Measurements from ENCODE around the gene CARMIL1.

Gene CARMIL1

GRCh38 chr6:25458485-25458884 is 179.3 kb downstream of the CARMIL1 start:
- Histone ChIP-seq H3K4me3 (ENCODE audit: low read depth, low read length) (no peak overlapping the region), H3K27me3 (ENCODE audit: control insufficient read depth, insufficient read depth, low read length) (no peaks in the 10 kb centered on the region), H3K9ac (ENCODE audit: low read depth, low read length) (no peak overlapping the region), H3K4me1 (ENCODE audit: control insufficient read depth, insufficient read depth, low read length) (peaks cover 13% of the 10 kb centered on the region), H3K9me3 (ENCODE audit: control insufficient read depth, insufficient read depth, low read length) (no peaks in the 10 kb centered on the region), H3K36me3 (ENCODE audit: control insufficient read depth, insufficient read depth, low read length) (no peaks in the 10 kb centered on the region)

- Histone ChIP-seq H3K9ac (ENCODE audit: low read depth, low read length) (no peak overlapping the region), H3K4me3 (ENCODE audit: low read depth, low read length) (no peak overlapping the region)
Measured at GRCh38 chr6:25462235-25462897, 183.2 kb downstream of the CARMIL1 start.

GRCh38 chr6:25463441-25463840 is 184.3 kb downstream of the CARMIL1 start:
- peaks cover 13% of the 10 kb centered on the region for H3K4me1 ChIP-seq (ENCODE audit: control insufficient read depth, insufficient read depth, low read length)
- no peaks in the 10 kb centered on the region for H3K27me3 ChIP-seq (ENCODE audit: control insufficient read depth, insufficient read depth, low read length)
- no peak overlapping the region for H3K9ac ChIP-seq (ENCODE audit: low read depth, low read length)
- H3K9me3 ChIP-seq (ENCODE audit: control insufficient read depth, insufficient read depth, low read length) = no peaks in the 10 kb centered on the region
- H3K4me3 ChIP-seq (ENCODE audit: low read depth, low read length) = no peak overlapping the region
- H3K36me3 ChIP-seq (ENCODE audit: control insufficient read depth, insufficient read depth, low read length) = no peaks in the 10 kb centered on the region

More at GRCh38 chr6:25462235-25462897, 183.2 kb downstream of the CARMIL1 start:
- Histone ChIP-seq H3K4me1 (ENCODE audit: control insufficient read depth, insufficient read depth, low read length) (peaks cover 13% of the 10 kb centered on the region), H3K9me3 (ENCODE audit: control insufficient read depth, insufficient read depth, low read length) (no peaks in the 10 kb centered on the region), H3K27me3 (ENCODE audit: control insufficient read depth, insufficient read depth, low read length) (no peaks in the 10 kb centered on the region), H3K36me3 (ENCODE audit: control insufficient read depth, insufficient read depth, low read length) (no peaks in the 10 kb centered on the region)

GRCh38 chr6:25464225-25464624 is 185.1 kb downstream of the CARMIL1 start:
- Histone ChIP-seq H3K27me3 (ENCODE audit: control insufficient read depth, insufficient read depth, low read length) (no peaks in the 10 kb centered on the region), H3K36me3 (ENCODE audit: control insufficient read depth, insufficient read depth, low read length) (no peaks in the 10 kb centered on the region), H3K4me3 (ENCODE audit: low read depth, low read length) (no peak overlapping the region), H3K4me1 (ENCODE audit: control insufficient read depth, insufficient read depth, low read length) (peaks cover 13% of the 10 kb centered on the region), H3K9me3 (ENCODE audit: control insufficient read depth, insufficient read depth, low read length) (no peaks in the 10 kb centered on the region), H3K9ac (ENCODE audit: low read depth, low read length) (no peak overlapping the region)

GRCh38 chr6:25465941-25466340 is 186.8 kb downstream of the CARMIL1 start:
- Histone ChIP-seq H3K9me3 (ENCODE audit: control insufficient read depth, insufficient read depth, low read length) (no peaks in the 10 kb centered on the region), H3K9ac (ENCODE audit: low read depth, low read length) (no peak overlapping the region), H3K27me3 (ENCODE audit: control insufficient read depth, insufficient read depth, low read length) (no peaks in the 10 kb centered on the region)

GRCh38 chr6:25468881-25469280 is 189.7 kb downstream of the CARMIL1 start:
- H3K27me3 ChIP-seq (ENCODE audit: control insufficient read depth, insufficient read depth, low read length) = no peaks in the 10 kb centered on the region
- no peaks in the 10 kb centered on the region for H3K9me3 ChIP-seq (ENCODE audit: control insufficient read depth, insufficient read depth, low read length)
- H3K4me1 ChIP-seq (ENCODE audit: control insufficient read depth, insufficient read depth, low read length) = no peaks in the 10 kb centered on the region
- H3K9ac ChIP-seq (ENCODE audit: low read depth, low read length) = no peak overlapping the region
- H3K4me3 ChIP-seq (ENCODE audit: low read depth, low read length) = no peak overlapping the region
- no peaks in the 10 kb centered on the region for H3K36me3 ChIP-seq (ENCODE audit: control insufficient read depth, insufficient read depth, low read length)

More at GRCh38 chr6:25465941-25466340, 186.8 kb downstream of the CARMIL1 start:
- Histone ChIP-seq H3K4me3 (ENCODE audit: low read depth, low read length) (no peak overlapping the region), H3K36me3 (ENCODE audit: control insufficient read depth, insufficient read depth, low read length) (no peaks in the 10 kb centered on the region), H3K4me1 (ENCODE audit: control insufficient read depth, insufficient read depth, low read length) (peaks cover 13% of the 10 kb centered on the region)

GRCh38 chr6:25469797-25470388 is 190.7 kb downstream of the CARMIL1 start:
- Histone ChIP-seq H3K9ac (ENCODE audit: low read depth, low read length) (no peak overlapping the region), H3K4me1 (ENCODE audit: control insufficient read depth, insufficient read depth, low read length) (no peaks in the 10 kb centered on the region), H3K4me3 (ENCODE audit: low read depth, low read length) (no peak overlapping the region), H3K27me3 (ENCODE audit: control insufficient read depth, insufficient read depth, low read length) (no peaks in the 10 kb centered on the region), H3K36me3 (ENCODE audit: control insufficient read depth, insufficient read depth, low read length) (no peaks in the 10 kb centered on the region), H3K9me3 (ENCODE audit: control insufficient read depth, insufficient read depth, low read length) (no peaks in the 10 kb centered on the region)

GRCh38 chr6:25472306-25472705 is 193.1 kb downstream of the CARMIL1 start:
- Histone ChIP-seq H3K27me3 (ENCODE audit: control insufficient read depth, insufficient read depth, low read length) (no peaks in the 10 kb centered on the region), H3K4me3 (ENCODE audit: low read depth, low read length) (no peak overlapping the region), H3K36me3 (ENCODE audit: control insufficient read depth, insufficient read depth, low read length) (no peaks in the 10 kb centered on the region), H3K9ac (ENCODE audit: low read depth, low read length) (no peak overlapping the region), H3K4me1 (ENCODE audit: control insufficient read depth, insufficient read depth, low read length) (no peaks in the 10 kb centered on the region), H3K9me3 (ENCODE audit: control insufficient read depth, insufficient read depth, low read length) (no peaks in the 10 kb centered on the region)

GRCh38 chr6:25472906-25473305 is 193.7 kb downstream of the CARMIL1 start:
- H3K36me3 ChIP-seq (ENCODE audit: control insufficient read depth, insufficient read depth, low read length) = no peaks in the 10 kb centered on the region
- no peak overlapping the region for H3K4me3 ChIP-seq (ENCODE audit: low read depth, low read length)
- no peaks in the 10 kb centered on the region for H3K4me1 ChIP-seq (ENCODE audit: control insufficient read depth, insufficient read depth, low read length)
- H3K27me3 ChIP-seq (ENCODE audit: control insufficient read depth, insufficient read depth, low read length) = no peaks in the 10 kb centered on the region
- H3K9ac ChIP-seq (ENCODE audit: low read depth, low read length) = no peak overlapping the region
- no peaks in the 10 kb centered on the region for H3K9me3 ChIP-seq (ENCODE audit: control insufficient read depth, insufficient read depth, low read length)

GRCh38 chr6:25473447-25473846 is 194.3 kb downstream of the CARMIL1 start:
- Histone ChIP-seq H3K36me3 (ENCODE audit: control insufficient read depth, insufficient read depth, low read length) (no peaks in the 10 kb centered on the region), H3K9ac (ENCODE audit: low read depth, low read length) (no peak overlapping the region), H3K4me1 (ENCODE audit: control insufficient read depth, insufficient read depth, low read length) (no peaks in the 10 kb centered on the region)

GRCh38 chr6:25476126-25476525 is 197.0 kb downstream of the CARMIL1 start:
- H3K9me3 ChIP-seq (ENCODE audit: control insufficient read depth, insufficient read depth, low read length) = no peaks in the 10 kb centered on the region
- no peaks in the 10 kb centered on the region for H3K36me3 ChIP-seq (ENCODE audit: control insufficient read depth, insufficient read depth, low read length)
- H3K4me3 ChIP-seq (ENCODE audit: low read depth, low read length) = no peak overlapping the region
- no peaks in the 10 kb centered on the region for H3K4me1 ChIP-seq (ENCODE audit: control insufficient read depth, insufficient read depth, low read length)
- H3K9ac ChIP-seq (ENCODE audit: low read depth, low read length) = no peak overlapping the region
- no peaks in the 10 kb centered on the region for H3K27me3 ChIP-seq (ENCODE audit: control insufficient read depth, insufficient read depth, low read length)

More at GRCh38 chr6:25473447-25473846, 194.3 kb downstream of the CARMIL1 start:
- no peak overlapping the region for H3K4me3 ChIP-seq (ENCODE audit: low read depth, low read length)
- no peaks in the 10 kb centered on the region for H3K27me3 ChIP-seq (ENCODE audit: control insufficient read depth, insufficient read depth, low read length)
- H3K9me3 ChIP-seq (ENCODE audit: control insufficient read depth, insufficient read depth, low read length) = no peaks in the 10 kb centered on the region

- no peaks in the 10 kb centered on the region for H3K9me3 ChIP-seq (ENCODE audit: control insufficient read depth, insufficient read depth, low read length)
- no peak overlapping the region for H3K4me3 ChIP-seq (ENCODE audit: low read depth, low read length)
- no peak overlapping the region for H3K9ac ChIP-seq (ENCODE audit: low read depth, low read length)
- no peaks in the 10 kb centered on the region for H3K36me3 ChIP-seq (ENCODE audit: control insufficient read depth, insufficient read depth, low read length)
- no peaks in the 10 kb centered on the region for H3K27me3 ChIP-seq (ENCODE audit: control insufficient read depth, insufficient read depth, low read length)
- no peaks in the 10 kb centered on the region for H3K4me1 ChIP-seq (ENCODE audit: control insufficient read depth, insufficient read depth, low read length)
Measured at GRCh38 chr6:25477006-25477590, 197.9 kb downstream of the CARMIL1 start.
